AG10803 (cell line): ENCODE results near the gene RASGRP3.

Source experiments
- DNase-seq: peaks from one replicate; pipeline ENCODE4 v3.0.0; 2010; ENCODE audit warnings: low read depth
- H3K4me3 ChIP-seq: 2 replicates; pipeline ENCODE4 v1.5.1; 2011; ENCODE audit warnings: mild to moderate bottlenecking, low read length, control low read depth
- TF ChIP-seq, protein P1 (sequence below): conservative IDR thresholded peaks from 2 replicates; pipeline ENCODE4 v1.5.1; 2011; ENCODE audit warnings: mild to moderate bottlenecking, low read length, control low read depth, inconsistent platforms

The RASGRP3 gene

DNA sequence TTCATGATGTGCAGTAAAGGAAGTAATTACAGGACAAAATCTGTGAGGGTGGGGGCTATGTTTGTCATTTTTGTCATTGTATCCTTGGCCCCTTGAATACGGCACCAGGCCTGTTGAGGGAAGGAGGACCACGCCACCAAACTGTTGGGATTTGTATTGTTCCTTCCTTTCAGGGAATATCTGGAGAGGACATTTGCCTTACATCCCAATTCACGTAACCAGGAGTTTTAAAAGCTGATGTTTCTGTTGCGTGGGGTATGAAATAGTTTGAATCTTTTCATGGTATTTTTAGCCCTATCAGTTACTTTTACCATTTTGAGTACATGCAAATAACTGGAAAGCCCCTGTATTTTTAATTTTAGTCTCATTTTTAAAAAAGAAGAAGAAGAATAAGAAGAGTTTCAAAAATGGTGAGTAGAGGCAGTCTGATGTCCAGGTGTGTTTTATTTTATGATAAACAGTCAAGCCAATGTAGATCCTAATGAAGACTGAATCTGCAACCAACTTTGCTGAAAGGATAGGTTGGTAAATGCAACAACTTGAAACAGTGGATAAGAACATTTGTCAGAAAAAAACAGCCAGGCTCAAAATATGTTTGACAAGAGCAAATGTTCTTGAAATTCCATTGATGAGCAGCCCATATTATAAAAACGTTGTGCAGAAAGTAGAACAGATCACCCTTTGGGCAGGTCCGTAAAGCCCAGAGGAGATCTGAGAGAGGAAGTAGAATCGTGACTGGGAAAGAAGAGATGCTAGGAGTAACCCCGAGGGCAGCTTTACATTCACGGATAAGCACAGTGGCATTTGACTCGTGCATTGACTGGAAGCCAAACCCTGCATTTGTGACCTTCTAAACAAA is 54.5 kb downstream of the RASGRP3 start:
- TF ChIP-seq, protein P1, sequence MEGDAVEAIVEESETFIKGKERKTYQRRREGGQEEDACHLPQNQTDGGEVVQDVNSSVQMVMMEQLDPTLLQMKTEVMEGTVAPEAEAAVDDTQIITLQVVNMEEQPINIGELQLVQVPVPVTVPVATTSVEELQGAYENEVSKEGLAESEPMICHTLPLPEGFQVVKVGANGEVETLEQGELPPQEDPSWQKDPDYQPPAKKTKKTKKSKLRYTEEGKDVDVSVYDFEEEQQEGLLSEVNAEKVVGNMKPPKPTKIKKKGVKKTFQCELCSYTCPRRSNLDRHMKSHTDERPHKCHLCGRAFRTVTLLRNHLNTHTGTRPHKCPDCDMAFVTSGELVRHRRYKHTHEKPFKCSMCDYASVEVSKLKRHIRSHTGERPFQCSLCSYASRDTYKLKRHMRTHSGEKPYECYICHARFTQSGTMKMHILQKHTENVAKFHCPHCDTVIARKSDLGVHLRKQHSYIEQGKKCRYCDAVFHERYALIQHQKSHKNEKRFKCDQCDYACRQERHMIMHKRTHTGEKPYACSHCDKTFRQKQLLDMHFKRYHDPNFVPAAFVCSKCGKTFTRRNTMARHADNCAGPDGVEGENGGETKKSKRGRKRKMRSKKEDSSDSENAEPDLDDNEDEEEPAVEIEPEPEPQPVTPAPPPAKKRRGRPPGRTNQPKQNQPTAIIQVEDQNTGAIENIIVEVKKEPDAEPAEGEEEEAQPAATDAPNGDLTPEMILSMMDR: no peak
- no peak overlapping the region for H3K4me3 ChIP-seq
- DNase-seq: no peak

DNA sequence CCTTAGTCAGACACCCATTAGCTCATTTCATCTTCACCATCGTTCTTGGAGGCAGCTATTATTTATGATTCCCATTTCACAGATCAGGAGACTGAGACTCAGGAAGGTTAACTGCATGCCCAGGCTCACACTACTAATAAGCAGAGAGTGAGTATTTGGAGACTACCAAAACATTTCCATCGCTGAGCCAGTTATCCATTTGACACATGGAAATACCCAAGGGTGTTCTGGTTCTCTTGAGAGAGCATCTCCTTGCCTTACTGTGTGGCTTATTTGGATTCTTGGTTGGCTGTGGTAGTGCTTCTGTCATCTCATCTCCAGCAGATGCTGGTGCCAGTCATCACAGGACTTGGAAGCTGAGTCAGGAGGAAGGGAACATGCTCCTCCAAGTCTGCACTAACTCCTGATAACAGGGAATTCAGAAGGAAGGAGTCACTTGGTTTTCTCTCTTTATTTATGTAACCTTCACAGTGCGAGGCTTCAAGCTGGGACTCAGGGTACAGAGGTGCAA is 55.2 kb downstream of the RASGRP3 start:
- H3K4me3 ChIP-seq: no peak overlapping the region

DNA sequence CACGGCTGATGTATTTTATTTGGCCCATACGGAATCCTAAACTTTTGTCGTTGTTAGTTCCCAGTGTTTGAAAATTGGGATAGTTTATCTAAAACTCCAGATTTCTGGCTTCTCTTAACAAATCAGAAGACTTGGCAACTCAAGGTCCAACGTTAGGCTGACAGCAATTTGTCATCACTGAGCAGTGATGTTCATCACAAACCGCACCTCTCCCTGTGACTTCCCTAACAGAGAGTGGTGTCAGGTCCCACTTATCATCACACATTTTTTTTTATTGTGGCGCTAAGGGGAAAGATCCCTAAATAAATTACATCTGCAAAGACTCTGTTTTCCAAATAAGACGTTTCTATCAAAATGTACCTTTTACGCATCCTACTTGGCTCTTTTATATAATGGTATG is 55.7 kb downstream of the RASGRP3 start:
- no peak for DNase-seq
- TF ChIP-seq, protein P1: no peak
- H3K4me3 ChIP-seq: no peak overlapping the region

More for the DNA sequence above, 55.2 kb downstream of the RASGRP3 start:
- peak; percentile 43 for DNase-seq
- TF ChIP-seq, protein P1: no peak

DNA sequence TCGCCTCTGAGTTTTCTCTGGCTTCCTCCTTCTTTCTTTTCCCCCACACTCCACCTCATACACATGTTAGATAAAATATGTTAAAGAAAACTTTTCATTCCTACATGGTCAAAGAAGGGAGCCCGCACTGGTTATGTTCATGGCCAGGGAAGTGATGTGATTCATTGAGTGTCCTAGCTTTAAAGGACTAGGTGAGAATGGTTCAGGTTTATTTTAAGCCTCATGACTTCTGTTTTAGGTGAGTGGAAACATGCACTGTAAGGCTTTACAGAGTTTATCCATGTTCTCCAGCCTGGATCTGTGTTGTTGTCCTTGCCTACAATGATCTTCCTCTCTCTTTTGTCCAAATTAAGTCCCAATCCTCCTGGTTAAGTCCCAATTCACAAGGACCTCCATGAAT is 56.5 kb downstream of the RASGRP3 start:
- no peak for DNase-seq
- TF ChIP-seq, protein P1: no peak
- no peak overlapping the region for H3K4me3 ChIP-seq

DNA sequence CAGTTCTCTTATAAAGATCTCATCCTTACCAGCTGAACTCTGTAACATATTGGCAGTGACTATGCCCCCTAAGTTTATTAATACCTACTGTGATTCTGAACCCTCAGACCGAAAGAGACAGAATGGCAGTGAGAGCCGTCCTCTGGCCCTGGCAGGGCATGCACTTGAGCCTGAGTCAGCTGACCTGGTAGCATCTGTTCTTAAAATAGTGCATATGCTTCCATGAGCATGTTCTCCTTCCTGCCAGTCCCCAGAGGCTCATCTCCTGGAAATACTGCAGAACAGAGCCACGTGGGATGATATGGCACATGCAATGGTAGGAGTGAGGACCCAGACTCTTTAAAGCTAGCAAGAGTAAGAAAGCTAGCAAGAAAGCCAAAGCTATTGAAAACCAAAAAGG is 59.0 kb downstream of the RASGRP3 start:
- no peak for DNase-seq
- TF ChIP-seq, protein P1: no peak
- H3K4me3 ChIP-seq: no peak overlapping the region

DNA sequence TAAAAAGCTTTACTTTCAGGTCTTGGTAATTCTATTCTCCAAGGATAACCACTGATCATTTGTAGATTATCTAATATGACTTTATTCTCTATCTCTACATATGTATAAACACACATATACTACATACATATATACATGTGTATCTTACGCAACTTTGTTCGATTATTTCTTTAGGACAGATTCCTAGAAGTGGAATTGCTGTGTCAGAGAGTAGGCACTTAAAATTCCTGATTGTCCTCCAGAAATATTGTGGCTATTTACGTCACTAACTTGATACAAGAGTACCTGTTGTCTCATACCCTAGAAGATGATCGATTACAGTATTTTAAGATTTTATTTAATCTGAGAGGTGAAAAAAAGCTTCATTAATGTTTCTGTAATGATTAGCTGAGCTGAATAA is 64.8 kb downstream of the RASGRP3 start:
- no peak overlapping the region for H3K4me3 ChIP-seq
- TF ChIP-seq, protein P1: no peak
- no peak for DNase-seq

DNA sequence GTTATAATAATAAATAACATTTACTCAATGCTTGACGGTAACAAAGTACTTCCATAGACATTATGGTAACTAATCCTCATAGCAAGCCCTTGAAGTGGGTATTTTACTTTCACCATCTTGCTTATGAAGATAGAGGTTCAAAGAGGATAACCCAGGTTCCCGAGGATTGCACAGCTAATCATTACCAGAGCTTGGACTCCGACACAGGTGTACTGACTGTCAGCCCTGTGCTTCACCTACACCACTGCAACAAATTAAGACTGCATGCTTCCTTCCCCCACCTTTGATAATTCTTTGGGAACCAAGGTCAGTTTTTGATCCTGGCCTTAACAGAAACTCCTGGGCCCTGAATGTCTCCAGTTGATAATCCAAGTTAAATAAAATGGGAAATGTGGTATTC is 73.8 kb downstream of the RASGRP3 start:
- no peak overlapping the region for H3K4me3 ChIP-seq
- TF ChIP-seq, protein P1: no peak
- no peak for DNase-seq
